ENCODE results near the gene MCC. TPM values are rescaled to one million over a fixed set of nuclear protein-coding genes. Genes with fewer than 3 reads are reported as not detected.

MCC gene
- polyA plus RNA-seq, 1 donor (not counting 4 experiments of a cell fraction or from before 2014, with no cell fraction given), result 24.6 TPM

DNA sequence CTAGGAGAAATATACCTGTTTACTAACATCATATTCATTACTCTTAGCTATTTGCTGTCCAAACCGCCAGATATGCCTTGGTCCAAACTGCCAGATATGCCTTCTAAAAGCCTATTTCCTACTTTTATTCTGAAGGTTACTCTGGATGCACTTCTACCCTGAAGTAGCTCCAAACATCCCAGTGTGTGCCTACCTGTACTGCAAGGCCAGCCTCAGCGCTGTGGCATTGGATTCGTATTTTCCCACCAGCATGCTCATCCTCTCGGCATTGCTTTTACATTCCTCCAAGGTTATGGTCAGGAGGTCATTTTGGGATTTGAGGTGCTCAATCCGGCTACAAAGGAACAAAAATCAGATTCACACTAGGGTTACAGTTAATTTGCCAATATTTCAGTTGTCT lies 417.4 kb downstream of the MCC start:
- dilution Hi-C loops (cut with MboI; ENCODE audit: extremely low pct_ligation_motif_present, low sequenced_read_pairs), result no loop called here
- Histone ChIP-seq H3K36me3 (ENCODE audit: control insufficient read depth in 2 of 2, extremely low read depth in 1 of 2, insufficient read depth in 2 of 2, low read length in 2 of 2) (peaks cover 8 to 20% of the 10 kb centered on the region in 2 experiments), H3K27me3 (ENCODE audit: control insufficient read depth, extremely low read depth, insufficient read depth, low read length) (no peaks in the 10 kb centered on the region), H3K4me2 (ENCODE audit: control insufficient read depth, extremely low read depth, insufficient read depth, low read depth, low read length) (no peak overlapping the region), H3K27ac (ENCODE audit: control insufficient read depth, insufficient read depth, low read length) (no peak overlapping the region), H3K9me1 (ENCODE audit: control insufficient read depth, extremely low read depth, insufficient read depth, low read length) (no peaks in the 10 kb centered on the region), H3K4me3 (ENCODE audit: control insufficient read depth in 2 of 3, extremely low read depth in 1 of 3, insufficient read depth in 2 of 3, low read depth in 1 of 3, low read length in 3 of 3) (no peak overlapping the region), H3K79me2 (ENCODE audit: control insufficient read depth, insufficient read depth, low read length) (peaks cover 2% of the 10 kb centered on the region), H3K9me3 (ENCODE audit: control insufficient read depth, low read depth, low read length) (no peaks in the 10 kb centered on the region), H3K4me1 (ENCODE audit: control insufficient read depth, extremely low read depth, insufficient read depth, low read length) (no peaks in the 10 kb centered on the region), H4K20me1 (ENCODE audit: control insufficient read depth, extremely low read depth, insufficient read depth, low read length) (no peaks in the 10 kb centered on the region), H2AFZ (ENCODE audit: control insufficient read depth, low read length) (no peak overlapping the region), H3K9ac (ENCODE audit: control insufficient read depth, extremely low read depth, insufficient read depth, low read length) (no peak overlapping the region)
- TF ChIP-seq EZH2 (IDR thresholded peaks at IDR 0.05; ENCODE audit: low read length), result no peak
- TF ChIP-seq, protein P1, sequence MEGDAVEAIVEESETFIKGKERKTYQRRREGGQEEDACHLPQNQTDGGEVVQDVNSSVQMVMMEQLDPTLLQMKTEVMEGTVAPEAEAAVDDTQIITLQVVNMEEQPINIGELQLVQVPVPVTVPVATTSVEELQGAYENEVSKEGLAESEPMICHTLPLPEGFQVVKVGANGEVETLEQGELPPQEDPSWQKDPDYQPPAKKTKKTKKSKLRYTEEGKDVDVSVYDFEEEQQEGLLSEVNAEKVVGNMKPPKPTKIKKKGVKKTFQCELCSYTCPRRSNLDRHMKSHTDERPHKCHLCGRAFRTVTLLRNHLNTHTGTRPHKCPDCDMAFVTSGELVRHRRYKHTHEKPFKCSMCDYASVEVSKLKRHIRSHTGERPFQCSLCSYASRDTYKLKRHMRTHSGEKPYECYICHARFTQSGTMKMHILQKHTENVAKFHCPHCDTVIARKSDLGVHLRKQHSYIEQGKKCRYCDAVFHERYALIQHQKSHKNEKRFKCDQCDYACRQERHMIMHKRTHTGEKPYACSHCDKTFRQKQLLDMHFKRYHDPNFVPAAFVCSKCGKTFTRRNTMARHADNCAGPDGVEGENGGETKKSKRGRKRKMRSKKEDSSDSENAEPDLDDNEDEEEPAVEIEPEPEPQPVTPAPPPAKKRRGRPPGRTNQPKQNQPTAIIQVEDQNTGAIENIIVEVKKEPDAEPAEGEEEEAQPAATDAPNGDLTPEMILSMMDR (optimal IDR thresholded peaks at IDR 0.05 in 1 of 3, IDR thresholded peaks at IDR 0.05 in 1 of 3, conservative IDR thresholded peaks at IDR 0.05 in 1 of 3; ENCODE audit: extremely low read depth in 1 of 3, insufficient read depth in 2 of 3, low read length in 3 of 3), result no peak
- FAIRE-seq (no peak), DNase-seq (ENCODE audit: low read depth, low spot score) (no peak)

DNA sequence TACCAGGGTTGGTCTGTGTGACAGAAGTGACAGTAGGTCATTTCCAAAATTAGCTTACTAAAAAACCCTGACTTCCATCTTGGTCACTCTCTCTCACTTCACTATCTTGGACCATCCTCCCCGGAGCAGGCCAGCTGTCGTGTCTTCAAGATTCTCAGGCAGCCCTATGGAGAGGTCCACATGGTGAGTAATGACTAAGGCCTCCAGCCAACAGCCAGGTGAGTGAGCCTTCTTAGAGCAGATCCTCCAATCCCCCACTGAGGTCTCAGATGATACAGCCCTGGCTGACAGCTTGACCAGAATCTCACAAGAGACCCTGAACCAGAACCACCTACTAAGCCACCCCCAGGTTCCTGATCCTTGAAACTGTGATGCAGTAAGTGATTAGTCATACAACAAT lies 419.7 kb downstream of the MCC start:
- Histone ChIP-seq H4K20me1 (ENCODE audit: control insufficient read depth, extremely low read depth, insufficient read depth, low read length) (no peaks in the 10 kb centered on the region), H3K9me1 (ENCODE audit: control insufficient read depth, extremely low read depth, insufficient read depth, low read length) (no peaks in the 10 kb centered on the region), H2AFZ (ENCODE audit: control insufficient read depth, low read length) (no peak overlapping the region), H3K9ac (ENCODE audit: control insufficient read depth, extremely low read depth, insufficient read depth, low read length) (no peak overlapping the region), H3K27me3 (ENCODE audit: control insufficient read depth, extremely low read depth, insufficient read depth, low read length) (no peaks in the 10 kb centered on the region), H3K27ac (ENCODE audit: control insufficient read depth, insufficient read depth, low read length) (no peak overlapping the region), H3K79me2 (ENCODE audit: control insufficient read depth, insufficient read depth, low read length) (peaks cover 2% of the 10 kb centered on the region), H3K36me3 (ENCODE audit: control insufficient read depth in 2 of 2, extremely low read depth in 1 of 2, insufficient read depth in 2 of 2, low read length in 2 of 2) (peaks cover 8 to 27% of the 10 kb centered on the region in 2 experiments), H3K9me3 (ENCODE audit: control insufficient read depth, low read depth, low read length) (no peaks in the 10 kb centered on the region), H3K4me3 (ENCODE audit: control insufficient read depth in 2 of 3, extremely low read depth in 1 of 3, insufficient read depth in 2 of 3, low read depth in 1 of 3, low read length in 3 of 3) (no peak overlapping the region), H3K4me2 (ENCODE audit: control insufficient read depth, extremely low read depth, insufficient read depth, low read depth, low read length) (no peak overlapping the region), H3K4me1 (ENCODE audit: control insufficient read depth, extremely low read depth, insufficient read depth, low read length) (no peaks in the 10 kb centered on the region)
- dilution Hi-C loops (cut with MboI; ENCODE audit: extremely low pct_ligation_motif_present, low sequenced_read_pairs), result no loop called here
- FAIRE-seq, result no peak
- TF ChIP-seq EZH2 (IDR thresholded peaks at IDR 0.05; ENCODE audit: low read length), result no peak
- TF ChIP-seq, protein P1 (optimal IDR thresholded peaks at IDR 0.05 in 1 of 3, IDR thresholded peaks at IDR 0.05 in 1 of 3, conservative IDR thresholded peaks at IDR 0.05 in 1 of 3; ENCODE audit: extremely low read depth in 1 of 3, insufficient read depth in 2 of 3, low read length in 3 of 3), result no peak
- DNase-seq (ENCODE audit: low read depth, low spot score), result no peak
